Measurements from ENCODE around the gene PRR5L.

Gene PRR5L

DNA sequence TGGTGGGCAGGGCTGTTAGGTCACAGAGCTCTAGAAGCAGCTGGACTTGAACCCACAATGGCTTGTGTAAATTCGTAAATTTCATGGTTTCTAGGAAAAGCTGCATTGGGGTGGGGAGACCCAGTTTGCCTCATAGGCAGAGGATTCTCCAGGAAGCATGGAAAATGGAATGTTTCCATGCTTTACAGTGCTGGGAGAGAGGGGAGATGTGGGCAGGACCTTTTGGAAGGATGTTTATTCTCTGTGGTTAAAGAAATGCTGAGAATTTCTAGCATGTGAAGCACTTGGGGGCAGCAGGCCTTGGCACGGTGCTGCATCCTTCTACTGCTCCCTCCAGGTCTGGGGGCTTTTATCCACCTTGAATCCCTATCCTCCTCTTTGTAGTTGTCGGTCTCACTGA lies 167.7 kb downstream of the PRR5L start:
- no peak overlapping the region for H3K9ac ChIP-seq (ENCODE audit: insufficient read length, low read depth)

DNA sequence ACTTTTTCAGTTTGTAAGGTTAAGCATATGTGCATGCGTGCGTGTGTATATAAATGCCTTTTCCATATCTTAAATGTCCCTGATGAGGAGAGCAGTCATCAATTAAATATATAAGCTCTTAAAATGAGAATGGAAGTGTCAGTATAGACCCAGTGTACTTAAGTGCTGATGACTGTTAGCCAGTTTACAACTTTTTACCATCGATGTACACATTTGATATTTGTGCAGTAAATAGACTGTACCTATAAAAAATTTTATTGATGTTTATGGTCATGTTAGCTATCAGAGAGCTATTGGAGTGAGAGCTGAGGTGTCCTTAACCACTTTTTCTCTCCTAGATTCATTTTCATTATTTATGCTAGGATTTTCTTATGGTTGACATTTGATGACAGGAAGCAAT lies 168.6 kb downstream of the PRR5L start:
- Histone ChIP-seq H3K4me1 (ENCODE audit: insufficient read depth, insufficient read length) (peaks cover 6% of the 10 kb centered on the region), H3K9ac (ENCODE audit: insufficient read length, low read depth) (no peak overlapping the region), H3K9me3 (ENCODE audit: insufficient read depth, low read length) (no peaks in the 10 kb centered on the region), H3K27me3 (ENCODE audit: insufficient read depth, insufficient read length) (no peaks in the 10 kb centered on the region), H3K36me3 (ENCODE audit: insufficient read depth, insufficient read length, low read length) (peaks cover 6% of the 10 kb centered on the region), H3K4me3 (ENCODE audit: insufficient read length, low read depth) (no peak overlapping the region)
- DNase-seq (ENCODE audit: low read depth, low spot score), result no peak
- TF ChIP-seq YY1 (IDR thresholded peaks at IDR 0.05; ENCODE audit: insufficient read depth, insufficient read length), result no peak
- no peak for TF ChIP-seq ZNF274 (IDR thresholded peaks at IDR 0.05; ENCODE audit: low read depth, low read length)
- TF ChIP-seq SUZ12 (IDR thresholded peaks at IDR 0.05; ENCODE audit: extremely low read depth, insufficient read depth, insufficient read length), result no peak

More for the DNA sequence above, 167.7 kb downstream of the PRR5L start:
- DNase-seq (ENCODE audit: low read depth, low spot score), result peak; percentile 25
- no peaks in the 10 kb centered on the region for H3K9me3 ChIP-seq (ENCODE audit: insufficient read depth, low read length)
- peaks cover 6% of the 10 kb centered on the region for H3K4me1 ChIP-seq (ENCODE audit: insufficient read depth, insufficient read length)
- H3K27me3 ChIP-seq (ENCODE audit: insufficient read depth, insufficient read length), result no peaks in the 10 kb centered on the region
- no peak overlapping the region for H3K4me3 ChIP-seq (ENCODE audit: insufficient read length, low read depth)
- peaks cover 6% of the 10 kb centered on the region for H3K36me3 ChIP-seq (ENCODE audit: insufficient read depth, insufficient read length, low read length)
- no peak for TF ChIP-seq YY1 (IDR thresholded peaks at IDR 0.05; ENCODE audit: insufficient read depth, insufficient read length)
- no peak for TF ChIP-seq ZNF274 (IDR thresholded peaks at IDR 0.05; ENCODE audit: low read depth, low read length)
- no peak for TF ChIP-seq SUZ12 (IDR thresholded peaks at IDR 0.05; ENCODE audit: extremely low read depth, insufficient read depth, insufficient read length)

DNA sequence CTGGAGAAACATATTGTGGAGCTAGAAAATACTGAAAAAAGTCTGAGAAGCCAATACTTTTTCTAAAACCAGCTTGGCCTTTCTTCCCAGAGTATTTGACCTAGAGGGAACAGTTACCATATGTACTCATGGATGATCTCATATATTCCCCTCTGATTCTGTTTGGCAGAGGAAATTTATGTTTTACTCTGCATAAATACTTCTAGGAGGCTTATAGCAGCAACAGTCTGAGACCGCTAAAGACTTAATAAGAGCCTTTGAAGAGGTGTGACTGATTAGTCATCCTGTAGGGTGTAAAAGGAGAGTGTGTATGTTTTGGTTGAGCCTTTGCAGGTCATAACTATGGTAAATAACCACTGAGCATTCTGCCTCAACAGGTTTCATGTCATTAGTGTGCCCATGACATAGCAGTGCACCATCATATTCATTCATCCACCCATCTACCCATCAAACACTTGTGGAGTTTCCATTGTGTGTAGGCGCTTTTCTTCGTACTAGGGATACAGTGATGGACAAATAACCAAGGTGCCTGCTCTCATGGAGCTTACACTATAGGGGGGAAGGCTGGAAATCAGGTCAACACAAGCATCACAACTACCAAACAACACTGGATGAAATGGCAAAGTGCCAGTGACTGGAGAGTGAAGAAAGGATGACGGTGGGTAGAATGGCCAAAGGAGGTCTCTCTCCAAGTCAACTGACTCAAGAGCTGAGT lies 169.5 kb downstream of the PRR5L start:
- no peaks in the 10 kb centered on the region for H3K27me3 ChIP-seq (ENCODE audit: insufficient read depth, insufficient read length)
- H3K36me3 ChIP-seq (ENCODE audit: insufficient read depth, insufficient read length, low read length), result peaks cover 6% of the 10 kb centered on the region
- H3K4me3 ChIP-seq (ENCODE audit: insufficient read length, low read depth), result no peak overlapping the region
- no peak overlapping the region for H3K9ac ChIP-seq (ENCODE audit: insufficient read length, low read depth)
- H3K9me3 ChIP-seq (ENCODE audit: insufficient read depth, low read length), result no peaks in the 10 kb centered on the region
- TF ChIP-seq ZNF274 (IDR thresholded peaks at IDR 0.05; ENCODE audit: low read depth, low read length) (no peak), YY1 (IDR thresholded peaks at IDR 0.05; ENCODE audit: insufficient read depth, insufficient read length) (no peak), SUZ12 (IDR thresholded peaks at IDR 0.05; ENCODE audit: extremely low read depth, insufficient read depth, insufficient read length) (no peak)
- H3K4me1 ChIP-seq (ENCODE audit: insufficient read depth, insufficient read length), result peaks cover under 1% of the 10 kb centered on the region
- no peak for DNase-seq (ENCODE audit: low read depth, low spot score)

GRCh38 chr11:36467012-36467411 lies 170.9 kb downstream of the PRR5L start:
- H3K36me3 ChIP-seq (ENCODE audit: insufficient read depth, insufficient read length, low read length), result peaks cover 6% of the 10 kb centered on the region
- H3K9me3 ChIP-seq (ENCODE audit: insufficient read depth, low read length), result no peaks in the 10 kb centered on the region
- no peak for DNase-seq (ENCODE audit: low read depth, low spot score)
- H3K4me3 ChIP-seq (ENCODE audit: insufficient read length, low read depth), result no peak overlapping the region
- no peaks in the 10 kb centered on the region for H3K27me3 ChIP-seq (ENCODE audit: insufficient read depth, insufficient read length)
- TF ChIP-seq SUZ12 (IDR thresholded peaks at IDR 0.05; ENCODE audit: extremely low read depth, insufficient read depth, insufficient read length) (no peak), ZNF274 (IDR thresholded peaks at IDR 0.05; ENCODE audit: low read depth, low read length) (no peak), YY1 (IDR thresholded peaks at IDR 0.05; ENCODE audit: insufficient read depth, insufficient read length) (no peak)
- no peak overlapping the region for H3K9ac ChIP-seq (ENCODE audit: insufficient read length, low read depth)
- H3K4me1 ChIP-seq (ENCODE audit: insufficient read depth, insufficient read length), result no peaks in the 10 kb centered on the region

- Histone ChIP-seq H3K9me3 (ENCODE audit: insufficient read depth, low read length) (no peaks in the 10 kb centered on the region), H3K36me3 (ENCODE audit: insufficient read depth, insufficient read length, low read length) (no peaks in the 10 kb centered on the region), H3K27me3 (ENCODE audit: insufficient read depth, insufficient read length) (no peaks in the 10 kb centered on the region), H3K4me3 (ENCODE audit: insufficient read length, low read depth) (no peak overlapping the region), H3K4me1 (ENCODE audit: insufficient read depth, insufficient read length) (no peaks in the 10 kb centered on the region), H3K9ac (ENCODE audit: insufficient read length, low read depth) (no peak overlapping the region)
- TF ChIP-seq ZNF274 (IDR thresholded peaks at IDR 0.05; ENCODE audit: low read depth, low read length) (no peak), YY1 (IDR thresholded peaks at IDR 0.05; ENCODE audit: insufficient read depth, insufficient read length) (no peak), SUZ12 (IDR thresholded peaks at IDR 0.05; ENCODE audit: extremely low read depth, insufficient read depth, insufficient read length) (no peak)
- no peak for DNase-seq (ENCODE audit: low read depth, low spot score)
Measured at GRCh38 chr11:36467916-36468315, 171.8 kb downstream of the PRR5L start.

DNA sequence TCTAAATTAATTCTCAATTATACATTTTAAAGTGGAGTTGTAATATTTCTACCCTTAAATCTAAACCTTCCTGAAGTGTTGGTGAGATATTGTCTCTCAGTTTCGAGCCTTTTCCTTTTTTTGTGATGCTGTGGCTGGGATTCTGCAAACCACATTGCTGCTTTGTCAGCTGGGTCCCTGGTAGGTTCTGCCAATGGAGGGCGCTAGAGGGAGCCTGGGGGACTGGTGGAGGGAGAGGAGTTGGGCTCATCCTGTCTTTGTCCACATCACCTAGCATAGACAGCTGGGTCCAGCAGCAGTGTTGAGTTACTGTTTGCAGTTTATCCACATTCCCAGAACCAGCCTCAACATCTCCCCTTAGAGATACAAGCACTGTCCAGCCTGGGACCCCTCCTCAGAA lies 173.0 kb downstream of the PRR5L start:
- no peak for DNase-seq (ENCODE audit: low read depth, low spot score)
- TF ChIP-seq SUZ12 (IDR thresholded peaks at IDR 0.05; ENCODE audit: extremely low read depth, insufficient read depth, insufficient read length) (no peak), ZNF274 (IDR thresholded peaks at IDR 0.05; ENCODE audit: low read depth, low read length) (no peak), YY1 (IDR thresholded peaks at IDR 0.05; ENCODE audit: insufficient read depth, insufficient read length) (no peak)
- Histone ChIP-seq H3K9ac (ENCODE audit: insufficient read length, low read depth) (no peak overlapping the region), H3K4me3 (ENCODE audit: insufficient read length, low read depth) (no peak overlapping the region), H3K36me3 (ENCODE audit: insufficient read depth, insufficient read length, low read length) (no peaks in the 10 kb centered on the region), H3K27me3 (ENCODE audit: insufficient read depth, insufficient read length) (no peaks in the 10 kb centered on the region), H3K9me3 (ENCODE audit: insufficient read depth, low read length) (no peaks in the 10 kb centered on the region), H3K4me1 (ENCODE audit: insufficient read depth, insufficient read length) (no peaks in the 10 kb centered on the region)

GRCh38 chr11:36469881-36470802 lies 174.1 kb downstream of the PRR5L start:
- no peak for TF ChIP-seq YY1 (IDR thresholded peaks at IDR 0.05; ENCODE audit: insufficient read depth, insufficient read length)
- TF ChIP-seq ZNF274 (IDR thresholded peaks at IDR 0.05; ENCODE audit: low read depth, low read length), result no peak
- TF ChIP-seq SUZ12 (IDR thresholded peaks at IDR 0.05; ENCODE audit: extremely low read depth, insufficient read depth, insufficient read length), result no peak
- no peaks in the 10 kb centered on the region for H3K27me3 ChIP-seq (ENCODE audit: insufficient read depth, insufficient read length)
- no peaks in the 10 kb centered on the region for H3K36me3 ChIP-seq (ENCODE audit: insufficient read depth, insufficient read length, low read length)
- no peak for DNase-seq (ENCODE audit: low read depth, low spot score)
- H3K9me3 ChIP-seq (ENCODE audit: insufficient read depth, low read length), result no peaks in the 10 kb centered on the region
- H3K9ac ChIP-seq (ENCODE audit: insufficient read length, low read depth), result no peak overlapping the region
- no peak overlapping the region for H3K4me3 ChIP-seq (ENCODE audit: insufficient read length, low read depth)
- no peaks in the 10 kb centered on the region for H3K4me1 ChIP-seq (ENCODE audit: insufficient read depth, insufficient read length)

All from NT2/D1 (cell line).